Measurements from ENCODE around the gene NCR3LG1.

Gene NCR3LG1

DNA sequence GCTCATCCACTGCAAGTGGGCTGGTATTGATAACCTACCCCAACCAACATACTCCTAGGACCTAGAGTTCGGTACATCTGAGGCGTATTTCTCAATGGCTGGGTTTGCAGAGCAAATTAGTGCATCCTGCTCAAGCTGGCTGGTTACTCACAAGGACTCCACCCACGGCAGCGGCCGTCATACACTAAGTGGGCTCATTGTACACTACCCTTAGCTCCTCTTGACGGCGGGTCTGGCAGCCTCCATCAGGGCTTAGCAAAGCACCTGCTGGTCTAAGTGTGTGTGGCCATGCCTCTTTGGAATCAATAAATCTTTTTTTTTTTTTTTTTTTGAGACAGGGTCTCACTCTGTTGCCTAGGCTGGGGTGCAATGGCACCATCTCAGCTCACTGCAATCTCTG, 57.0 kb downstream of the NCR3LG1 start:
- Histone ChIP-seq H3K27ac (no peak overlapping the region), H3K4me3 (no peak overlapping the region), H3K27me3 (peaks cover 0 to 4% of the 10 kb centered on the region in 2 donors), H3K9me3 (no peaks in the 10 kb centered on the region), H3K36me3 (no peaks in the 10 kb centered on the region), H3K4me1 (peaks cover 0 to 22% (median 19%) of the 10 kb centered on the region in 4 donors)
- TF ChIP-seq, protein P1, sequence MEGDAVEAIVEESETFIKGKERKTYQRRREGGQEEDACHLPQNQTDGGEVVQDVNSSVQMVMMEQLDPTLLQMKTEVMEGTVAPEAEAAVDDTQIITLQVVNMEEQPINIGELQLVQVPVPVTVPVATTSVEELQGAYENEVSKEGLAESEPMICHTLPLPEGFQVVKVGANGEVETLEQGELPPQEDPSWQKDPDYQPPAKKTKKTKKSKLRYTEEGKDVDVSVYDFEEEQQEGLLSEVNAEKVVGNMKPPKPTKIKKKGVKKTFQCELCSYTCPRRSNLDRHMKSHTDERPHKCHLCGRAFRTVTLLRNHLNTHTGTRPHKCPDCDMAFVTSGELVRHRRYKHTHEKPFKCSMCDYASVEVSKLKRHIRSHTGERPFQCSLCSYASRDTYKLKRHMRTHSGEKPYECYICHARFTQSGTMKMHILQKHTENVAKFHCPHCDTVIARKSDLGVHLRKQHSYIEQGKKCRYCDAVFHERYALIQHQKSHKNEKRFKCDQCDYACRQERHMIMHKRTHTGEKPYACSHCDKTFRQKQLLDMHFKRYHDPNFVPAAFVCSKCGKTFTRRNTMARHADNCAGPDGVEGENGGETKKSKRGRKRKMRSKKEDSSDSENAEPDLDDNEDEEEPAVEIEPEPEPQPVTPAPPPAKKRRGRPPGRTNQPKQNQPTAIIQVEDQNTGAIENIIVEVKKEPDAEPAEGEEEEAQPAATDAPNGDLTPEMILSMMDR (IDR thresholded peaks at IDR 0.05), result no peak
- DNase-seq, result no peak
- intact Hi-C loops (cut with DNase I; ENCODE audit: low total_unique reads), result no loop called here

DNA sequence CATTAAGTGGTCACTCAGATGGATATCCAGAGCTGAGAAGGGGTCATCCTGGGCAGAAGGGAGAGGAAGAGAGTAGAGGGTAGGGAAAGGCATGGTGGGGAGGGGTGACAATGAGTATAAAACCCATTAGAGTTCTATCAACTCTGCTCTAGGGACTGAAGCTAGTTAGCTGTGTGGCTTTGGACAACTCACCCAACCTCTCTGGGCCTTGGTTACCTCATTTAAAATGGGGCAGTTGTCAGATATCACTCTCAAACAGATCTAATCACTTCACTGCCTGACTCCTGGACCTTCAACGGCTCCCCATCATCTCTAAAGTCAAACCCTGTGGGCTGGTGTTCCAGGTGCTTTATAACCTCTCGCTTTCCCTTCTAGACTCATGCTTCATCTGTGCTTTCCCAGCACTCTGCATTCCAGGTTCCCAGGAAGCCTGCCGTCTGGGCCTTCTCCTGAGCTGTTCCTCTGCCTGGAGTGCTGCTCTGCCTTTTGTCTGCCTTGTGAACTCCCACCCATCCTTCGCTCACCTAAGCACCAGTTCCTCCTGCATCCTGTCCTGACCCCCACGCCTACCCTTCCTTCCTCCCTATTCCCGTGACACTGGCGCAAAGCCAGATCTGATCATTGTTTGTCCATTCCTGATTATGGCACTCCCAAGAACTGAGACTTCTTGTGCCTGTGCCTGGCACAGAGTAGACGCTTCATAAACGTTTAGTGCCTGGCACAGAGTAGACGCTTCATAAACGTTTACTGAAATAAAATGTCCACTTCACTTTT, 59.2 kb downstream of the NCR3LG1 start:
- TF ChIP-seq, protein P1 (IDR thresholded peaks at IDR 0.05), result no peak

DNA sequence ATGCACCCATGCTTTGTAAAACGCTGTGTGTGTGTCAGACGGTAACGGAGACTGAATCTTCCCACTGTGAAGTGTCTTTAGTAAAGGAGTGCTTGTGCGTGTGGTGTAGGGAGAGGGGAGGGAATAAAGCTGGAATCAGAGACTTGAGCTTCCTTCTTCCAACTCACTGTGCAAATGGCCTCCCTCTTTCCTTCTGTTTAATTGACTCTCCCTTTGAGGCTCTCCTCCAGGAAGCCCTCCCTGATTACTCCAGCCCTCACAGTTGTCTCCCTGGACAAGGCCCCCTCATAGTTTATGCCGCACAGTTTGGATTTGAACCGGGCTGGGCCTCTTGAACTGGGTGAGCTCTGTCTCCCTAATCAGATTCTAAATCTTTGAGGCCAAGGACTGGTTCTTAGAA, 59.8 kb downstream of the NCR3LG1 start:
- Histone ChIP-seq H3K4me1 (peaks cover 0 to 6% (median 5%) of the 10 kb centered on the region in 4 donors), H3K4me3 (no peak overlapping the region), H3K27me3 (peaks cover 0 to 19% of the 10 kb centered on the region in 2 donors), H3K36me3 (no peaks in the 10 kb centered on the region), H3K9me3 (no peaks in the 10 kb centered on the region), H3K27ac (no peak overlapping the region)
- no peak for DNase-seq
- intact Hi-C loops (cut with DNase I; ENCODE audit: low total_unique reads), result no loop called here
- TF ChIP-seq, protein P1 (IDR thresholded peaks at IDR 0.05), result no peak

More for the DNA sequence above, 59.2 kb downstream of the NCR3LG1 start:
- Histone ChIP-seq H3K36me3 (no peaks in the 10 kb centered on the region), H3K9me3 (no peaks in the 10 kb centered on the region), H3K4me3 (no peak overlapping the region), H3K4me1 (peaks cover 0 to 13% (median 11%) of the 10 kb centered on the region in 4 donors), H3K27ac (no peak overlapping the region), H3K27me3 (peaks cover 0 to 14% of the 10 kb centered on the region in 2 donors)
- no peak for DNase-seq
- intact Hi-C loops (cut with DNase I; ENCODE audit: low total_unique reads), result no loop called here

DNA sequence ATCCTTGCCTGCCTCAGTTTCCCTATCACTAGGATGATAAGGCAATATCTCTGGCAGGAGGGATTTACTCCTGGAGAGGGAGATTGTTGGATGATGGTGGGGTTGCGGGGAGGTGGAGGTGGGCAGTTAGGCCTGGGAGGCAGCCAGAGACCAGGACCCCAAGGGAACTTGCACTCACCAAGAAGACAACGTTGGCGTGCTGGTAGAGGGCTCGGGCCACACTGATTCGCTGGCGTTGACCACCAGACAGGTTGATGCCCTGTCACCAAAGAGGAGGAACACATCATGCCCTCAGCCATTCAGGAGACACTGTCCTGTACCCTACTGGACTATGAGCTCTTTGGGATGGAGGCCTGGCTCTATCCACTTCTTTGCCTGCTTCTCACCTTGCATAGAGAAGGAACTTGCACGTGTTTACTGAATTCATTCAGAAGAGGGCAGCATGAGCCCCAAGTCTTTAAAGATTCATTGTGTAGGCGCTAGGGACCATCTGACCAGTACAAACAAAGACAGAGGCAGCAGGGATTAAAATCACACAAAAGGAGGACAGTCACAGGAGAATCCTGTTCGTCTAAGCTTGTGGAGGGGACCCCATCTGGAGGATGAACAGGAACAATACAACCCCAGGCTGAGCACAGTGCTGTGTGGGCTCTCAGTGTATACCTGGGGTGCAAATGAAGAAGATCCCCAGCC, 61.0 kb downstream of the NCR3LG1 start:
- TF ChIP-seq, protein P1 (IDR thresholded peaks at IDR 0.05), result no peak
- Histone ChIP-seq H3K27ac (no peak overlapping the region), H3K4me1 (no peaks in the 10 kb centered on the region), H3K36me3 (no peaks in the 10 kb centered on the region), H3K9me3 (no peaks in the 10 kb centered on the region), H3K4me3 (no peak overlapping the region), H3K27me3 (peaks cover 0 to 29% of the 10 kb centered on the region in 2 donors)
- DNase-seq, result no peak
- intact Hi-C loops (cut with DNase I; ENCODE audit: low total_unique reads), result no loop called here

DNA sequence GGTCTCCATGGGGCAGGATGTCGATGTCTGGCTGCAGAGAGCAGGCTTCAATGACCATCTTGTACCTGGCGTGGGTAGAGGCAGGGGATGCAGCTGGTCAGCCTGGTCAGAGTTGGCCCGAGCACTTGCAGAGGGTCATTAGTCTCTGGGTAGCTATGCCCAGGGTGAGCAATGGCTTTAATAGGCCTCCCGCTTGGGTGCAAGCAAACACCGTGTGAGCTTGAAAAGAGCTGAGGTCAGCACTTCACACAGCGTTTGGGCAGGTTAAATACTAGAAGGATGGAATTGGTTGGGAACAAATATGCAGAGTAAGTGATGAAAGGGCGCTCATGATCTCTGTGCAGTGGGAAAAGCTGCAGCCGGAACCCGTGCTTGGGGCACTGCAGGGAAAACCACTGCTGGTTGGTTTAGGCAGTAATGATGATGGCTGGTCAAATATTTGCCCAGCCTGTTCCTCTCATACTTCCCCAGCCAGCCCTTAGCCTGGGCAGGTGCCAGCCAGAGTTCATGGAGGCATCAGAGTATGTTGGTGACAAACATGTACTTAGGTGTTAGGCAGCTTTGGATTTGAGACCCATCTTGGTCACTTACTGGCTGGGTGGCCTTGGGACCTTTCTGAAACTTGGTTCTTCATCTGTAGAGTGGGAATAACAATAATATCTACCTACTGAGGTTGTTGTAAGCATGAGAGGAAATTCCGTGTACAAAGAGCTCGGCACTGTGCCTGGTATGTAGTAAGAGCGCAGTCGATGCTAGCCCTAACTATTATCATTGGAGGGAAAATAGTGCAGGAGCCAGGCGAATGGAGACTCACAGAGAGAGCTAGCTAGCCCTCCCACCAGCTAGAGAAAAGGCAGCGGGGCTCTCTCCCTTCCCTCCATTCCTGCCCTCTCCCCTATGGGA, 62.1 kb downstream of the NCR3LG1 start:
- no peak for DNase-seq
- intact Hi-C loops (cut with DNase I; ENCODE audit: low total_unique reads), result no loop called here
- no peak overlapping the region for H3K27ac ChIP-seq
- H3K27me3 ChIP-seq, result peaks cover 0 to 35% of the 10 kb centered on the region in 2 donors
- no peak overlapping the region for H3K4me3 ChIP-seq
- no peaks in the 10 kb centered on the region for H3K4me1 ChIP-seq
- no peaks in the 10 kb centered on the region for H3K36me3 ChIP-seq
- TF ChIP-seq, protein P1 (IDR thresholded peaks at IDR 0.05), result no peak
- no peaks in the 10 kb centered on the region for H3K9me3 ChIP-seq

Measured in tibial artery (tissue), 4 donors.